Epithelial cell of proximal tubule (primary cell): ENCODE data around the gene MAGI2. TPM values are rescaled to one million over a fixed set of nuclear protein-coding genes. Genes with fewer than 3 reads are reported as not detected.

Experiments
- DNase-seq: peaks from one replicate; pipeline ENCODE4 v3.0.0-alpha.2; 2011; ENCODE audit warnings: low read depth
- H3K4me3 ChIP-seq: 2 replicates; pipeline ENCODE4 v1.5.1; 2011; ENCODE audit warnings: low read depth, mild to moderate bottlenecking, low read length
- total RNA-seq: library from RNA; depleted of rRNA; stranded (reverse); fragments of >200 nt; gene quantifications from 2 replicates; pipeline ENCODE4 v1.2.3, GENCODE V29; 2015
- TF ChIP-seq, protein P1 (sequence below): conservative IDR thresholded peaks from 2 replicates; pipeline ENCODE4 v1.5.1; 2012; ENCODE audit warnings: low read depth, mild to moderate bottlenecking, low read length

Gene MAGI2
- total RNA-seq, 1 donor from 2014 or later, result 0.92 TPM

DNA sequence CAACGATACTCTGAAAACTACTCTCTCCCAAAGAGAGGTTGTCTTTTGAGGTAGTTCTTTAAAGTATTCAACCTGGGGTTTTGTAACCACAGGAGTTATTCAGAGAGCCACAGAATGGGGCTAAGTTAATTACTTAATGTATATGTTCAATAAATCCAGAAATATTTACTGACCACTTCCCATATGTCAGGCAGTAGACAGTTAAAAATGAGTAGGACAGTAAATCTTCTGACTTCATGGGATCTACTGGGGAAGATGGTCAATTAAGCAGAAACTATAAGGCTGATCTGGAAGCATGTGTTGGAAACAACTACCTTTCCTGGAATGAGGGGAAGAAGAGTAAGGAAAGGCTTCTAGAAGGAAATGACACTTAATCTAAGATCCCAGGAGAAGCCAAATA is 167.7 kb downstream of the MAGI2 start:
- DNase-seq, result no peak
- TF ChIP-seq, protein P1, sequence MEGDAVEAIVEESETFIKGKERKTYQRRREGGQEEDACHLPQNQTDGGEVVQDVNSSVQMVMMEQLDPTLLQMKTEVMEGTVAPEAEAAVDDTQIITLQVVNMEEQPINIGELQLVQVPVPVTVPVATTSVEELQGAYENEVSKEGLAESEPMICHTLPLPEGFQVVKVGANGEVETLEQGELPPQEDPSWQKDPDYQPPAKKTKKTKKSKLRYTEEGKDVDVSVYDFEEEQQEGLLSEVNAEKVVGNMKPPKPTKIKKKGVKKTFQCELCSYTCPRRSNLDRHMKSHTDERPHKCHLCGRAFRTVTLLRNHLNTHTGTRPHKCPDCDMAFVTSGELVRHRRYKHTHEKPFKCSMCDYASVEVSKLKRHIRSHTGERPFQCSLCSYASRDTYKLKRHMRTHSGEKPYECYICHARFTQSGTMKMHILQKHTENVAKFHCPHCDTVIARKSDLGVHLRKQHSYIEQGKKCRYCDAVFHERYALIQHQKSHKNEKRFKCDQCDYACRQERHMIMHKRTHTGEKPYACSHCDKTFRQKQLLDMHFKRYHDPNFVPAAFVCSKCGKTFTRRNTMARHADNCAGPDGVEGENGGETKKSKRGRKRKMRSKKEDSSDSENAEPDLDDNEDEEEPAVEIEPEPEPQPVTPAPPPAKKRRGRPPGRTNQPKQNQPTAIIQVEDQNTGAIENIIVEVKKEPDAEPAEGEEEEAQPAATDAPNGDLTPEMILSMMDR, result no peak
- H3K4me3 ChIP-seq, result no peak overlapping the region

DNA sequence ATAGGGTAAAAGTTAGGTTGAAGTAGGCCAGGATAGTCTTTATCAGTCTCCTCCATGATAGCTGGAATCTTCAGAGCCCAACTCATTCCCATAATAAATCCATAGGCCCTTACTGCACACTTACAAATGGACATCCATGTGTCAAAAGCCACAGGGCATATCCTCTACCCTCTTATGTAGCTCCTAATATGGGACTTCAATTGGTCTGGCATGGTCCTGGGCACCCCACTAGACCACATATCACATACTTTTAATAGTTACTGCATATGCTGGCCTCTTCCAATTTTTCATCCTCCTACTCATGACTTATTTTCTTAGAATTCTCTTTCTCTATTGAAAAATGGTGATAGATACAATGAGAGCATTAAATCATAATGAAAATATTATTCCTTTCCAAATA is 169.3 kb downstream of the MAGI2 start:
- H3K4me3 ChIP-seq, result no peak overlapping the region
- no peak for DNase-seq
- TF ChIP-seq, protein P1, result no peak

DNA sequence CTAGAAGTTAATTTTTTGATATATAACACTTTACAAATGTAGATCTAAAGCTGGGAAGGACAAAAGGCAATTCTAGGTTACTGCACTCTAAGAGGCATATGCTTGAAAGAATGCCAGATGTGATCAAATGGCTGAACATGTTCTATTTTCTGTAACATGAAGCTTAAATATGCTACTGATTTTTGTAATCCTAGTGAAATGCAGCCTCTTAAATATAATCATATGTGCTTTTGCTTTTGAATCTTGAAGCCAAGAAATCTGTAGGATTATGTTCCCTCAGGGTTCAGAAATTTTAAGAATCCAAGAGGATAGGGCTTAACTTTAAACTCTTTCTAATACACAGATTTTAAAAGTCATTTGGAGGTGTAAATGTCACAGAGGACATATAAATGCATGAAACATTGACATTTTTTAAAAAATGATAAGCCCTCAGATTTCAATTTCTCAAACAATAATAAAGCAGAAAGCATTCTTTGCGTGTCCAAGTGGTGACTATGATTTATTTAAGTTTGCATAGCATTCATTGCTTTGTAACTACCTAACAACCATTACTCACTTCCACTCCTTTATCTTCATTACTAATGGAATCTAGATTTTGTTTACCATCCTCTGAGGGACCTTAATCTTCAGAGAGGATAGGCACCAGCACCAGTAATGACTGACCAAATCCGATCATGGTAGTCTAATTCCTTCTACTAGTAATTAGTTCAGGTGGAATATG is 170.4 kb downstream of the MAGI2 start:
- no peak for DNase-seq
- TF ChIP-seq, protein P1, result no peak
- H3K4me3 ChIP-seq, result no peak overlapping the region

GRCh38 chr7:79282070-79282694 is 171.3 kb downstream of the MAGI2 start:
- DNase-seq, result no peak
- TF ChIP-seq, protein P1, result peak; percentile 57
- H3K4me3 ChIP-seq, result peak overlapping the region; percentile 0

GRCh38 chr7:79281426-79281825 is 172.0 kb downstream of the MAGI2 start:
- no peak for DNase-seq
- TF ChIP-seq, protein P1, result no peak
- no peak overlapping the region for H3K4me3 ChIP-seq

DNA sequence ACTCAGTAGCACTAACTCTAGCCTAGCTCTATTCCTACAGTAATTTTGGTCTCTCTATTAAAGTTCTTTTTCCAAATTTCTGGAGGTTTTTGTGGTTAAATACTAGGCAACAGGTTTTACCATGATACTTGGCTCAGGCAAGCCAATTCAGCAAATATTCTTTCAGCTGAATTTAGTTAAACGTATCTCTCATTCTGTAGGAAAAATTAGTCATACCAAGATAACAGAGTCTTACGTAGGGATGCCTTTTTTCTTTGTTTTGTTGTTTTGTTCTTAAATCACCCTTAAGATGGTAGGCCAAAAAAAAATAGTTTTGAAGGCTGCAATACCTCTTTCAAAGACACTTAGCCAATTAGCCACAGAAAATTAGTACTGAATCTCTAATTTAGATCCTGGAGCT is 180.5 kb downstream of the MAGI2 start:
- DNase-seq, result no peak
- no peak overlapping the region for H3K4me3 ChIP-seq
- TF ChIP-seq, protein P1, result no peak
